Measurements from ENCODE around the gene SLC16A13.

SLC16A13 gene

GRCh38 chr17:7023576-7024401 lies 12.0 kb upstream of the SLC16A13 start:
- Histone ChIP-seq H3K79me2 (ENCODE audit: low read length) (no peaks in the 10 kb centered on the region), H3K4me2 (ENCODE audit: low read length) (no peak overlapping the region), H3K4me3 (ENCODE audit: low read length) (no peak overlapping the region), H3K27ac (ENCODE audit: low read length) (no peak overlapping the region), H2AFZ (ENCODE audit: low read depth, low read length) (no peak overlapping the region), H3K27me3 (ENCODE audit: low read depth, low read length) (no peaks in the 10 kb centered on the region), H3K4me1 (ENCODE audit: low read length) (peaks cover 14% of the 10 kb centered on the region), H3K9ac (ENCODE audit: low read length) (no peak overlapping the region), H3K9me3 (ENCODE audit: insufficient read depth, low read length) (no peaks in the 10 kb centered on the region), H3K36me3 (replicated peaks; ENCODE audit: low read depth, low read length) (no peaks in the 10 kb centered on the region), H4K20me1 (ENCODE audit: insufficient read depth, low read length) (no peaks in the 10 kb centered on the region)
- TF ChIP-seq CTCF (IDR thresholded peaks at IDR 0.05; ENCODE audit: low read depth, low read length) (no peak), EZH2phosphoT487 (IDR thresholded peaks at IDR 0.05; ENCODE audit: low read depth) (no peak)

DNA sequence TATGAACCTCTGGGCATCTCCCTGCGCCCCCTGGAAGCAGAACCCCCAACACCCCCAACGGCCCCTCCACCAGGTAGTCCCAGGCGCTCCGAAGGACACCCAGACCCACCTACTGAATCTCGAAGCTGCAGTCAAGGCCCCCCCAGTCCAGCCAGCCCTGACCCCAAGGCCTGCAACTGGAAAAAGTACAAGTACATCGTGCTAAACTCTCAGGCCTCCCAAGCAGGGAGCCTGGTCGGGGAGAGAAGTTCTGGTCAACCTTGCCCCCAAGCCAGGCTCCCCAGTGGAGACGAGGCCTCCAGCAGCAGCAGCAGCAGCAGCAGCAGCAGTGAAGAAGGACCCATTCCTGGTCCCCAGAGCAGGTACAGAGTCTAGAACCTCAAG lies 11.4 kb upstream of the SLC16A13 start:
- Histone ChIP-seq H3K4me3 (ENCODE audit: low read length) (no peak overlapping the region), H3K4me2 (ENCODE audit: low read length) (no peak overlapping the region)

GRCh38 chr17:7025245-7025644 lies 10.6 kb upstream of the SLC16A13 start:
- Histone ChIP-seq H4K20me1 (ENCODE audit: insufficient read depth, low read length) (no peaks in the 10 kb centered on the region), H3K27ac (ENCODE audit: low read length) (no peak overlapping the region), H3K4me2 (ENCODE audit: low read length) (no peak overlapping the region), H3K36me3 (replicated peaks; ENCODE audit: low read depth, low read length) (no peaks in the 10 kb centered on the region), H3K4me1 (ENCODE audit: low read length) (peaks cover 14% of the 10 kb centered on the region), H2AFZ (ENCODE audit: low read depth, low read length) (no peak overlapping the region), H3K79me2 (ENCODE audit: low read length) (no peaks in the 10 kb centered on the region), H3K9ac (ENCODE audit: low read length) (no peak overlapping the region), H3K9me3 (ENCODE audit: insufficient read depth, low read length) (no peaks in the 10 kb centered on the region), H3K27me3 (ENCODE audit: low read depth, low read length) (no peaks in the 10 kb centered on the region), H3K4me3 (ENCODE audit: low read length) (no peak overlapping the region)
- no peak for TF ChIP-seq EZH2phosphoT487 (IDR thresholded peaks at IDR 0.05; ENCODE audit: low read depth)
- no peak for TF ChIP-seq CTCF (IDR thresholded peaks at IDR 0.05; ENCODE audit: low read depth, low read length)

More for the DNA sequence above, 11.4 kb upstream of the SLC16A13 start:
- Histone ChIP-seq H3K9me3 (ENCODE audit: insufficient read depth, low read length) (no peaks in the 10 kb centered on the region), H3K27me3 (ENCODE audit: low read depth, low read length) (no peaks in the 10 kb centered on the region), H3K9ac (ENCODE audit: low read length) (no peak overlapping the region), H2AFZ (ENCODE audit: low read depth, low read length) (no peak overlapping the region), H3K27ac (ENCODE audit: low read length) (no peak overlapping the region), H3K4me1 (ENCODE audit: low read length) (peaks cover 14% of the 10 kb centered on the region), H3K79me2 (ENCODE audit: low read length) (no peaks in the 10 kb centered on the region), H3K36me3 (replicated peaks; ENCODE audit: low read depth, low read length) (no peaks in the 10 kb centered on the region), H4K20me1 (ENCODE audit: insufficient read depth, low read length) (no peaks in the 10 kb centered on the region)
- TF ChIP-seq CTCF (IDR thresholded peaks at IDR 0.05; ENCODE audit: low read depth, low read length) (no peak), EZH2phosphoT487 (IDR thresholded peaks at IDR 0.05; ENCODE audit: low read depth) (no peak)

GRCh38 chr17:7026471-7027115 lies 9.2 kb upstream of the SLC16A13 start:
- Histone ChIP-seq H2AFZ (ENCODE audit: low read depth, low read length) (no peak overlapping the region), H3K79me2 (ENCODE audit: low read length) (no peaks in the 10 kb centered on the region), H4K20me1 (ENCODE audit: insufficient read depth, low read length) (no peaks in the 10 kb centered on the region), H3K27me3 (ENCODE audit: low read depth, low read length) (no peaks in the 10 kb centered on the region), H3K4me2 (ENCODE audit: low read length) (no peak overlapping the region), H3K36me3 (replicated peaks; ENCODE audit: low read depth, low read length) (no peaks in the 10 kb centered on the region), H3K27ac (ENCODE audit: low read length) (no peak overlapping the region), H3K9me3 (ENCODE audit: insufficient read depth, low read length) (no peaks in the 10 kb centered on the region), H3K4me1 (ENCODE audit: low read length) (peaks cover 6% of the 10 kb centered on the region), H3K4me3 (ENCODE audit: low read length) (no peak overlapping the region), H3K9ac (ENCODE audit: low read length) (no peak overlapping the region)
- no peak for TF ChIP-seq CTCF (IDR thresholded peaks at IDR 0.05; ENCODE audit: low read depth, low read length)
- no peak for TF ChIP-seq EZH2phosphoT487 (IDR thresholded peaks at IDR 0.05; ENCODE audit: low read depth)

Data from OCI-LY3 (cell line).